GM23248 (cell line): ENCODE measurements around the gene KDM1A.

Source experiments
- EZH2 ChIP-seq: fragments of 200-600 bp; sonication (generic); IDR thresholded peaks from 2 replicates; pipeline ENCODE4 v1.6.1; 2018; ENCODE audit warnings: antibody characterized with exemption, mild to moderate bottlenecking; ENCODE audit not compliant: insufficient read depth, poor library complexity, severe bottlenecking
- EZH2phosphoT487 ChIP-seq: fragments of 200-600 bp; sonication (generic); IDR thresholded peaks from 2 replicates; pipeline ENCODE4 v1.6.1; 2018; ENCODE audit warnings: antibody characterized with exemption, moderate library complexity, mild to moderate bottlenecking, low read depth; ENCODE audit not compliant: insufficient read depth

GRCh38 chr1:23085696-23086095 is 66.4 kb downstream of the KDM1A start:
- TF ChIP-seq EZH2, result no peak
- no peak for TF ChIP-seq EZH2phosphoT487
